COLO668 (cell line): Measurements from ENCODE around the gene FKBP8.

Experiments used
- DNase-seq: peaks from one replicate; lab custom pipeline; 2025; ENCODE audit not compliant: unreplicated experiment; lab: John Stamatoyannopoulos, UW

Gene FKBP8

GRCh38 chr19:18522124-18522861 is 21.1 kb downstream of the FKBP8 start:
- peak; percentile 99 for DNase-seq

GRCh38 chr19:18521692-18522123 is 21.7 kb downstream of the FKBP8 start, which contains the start of gene ELL:
Gene ELL, minus strand, starts transcription at chr19:18522070. Its CDS starts 15 bp downstream, at chr19:18522055.
- DNase-seq: no peak

- no peak for DNase-seq
These were observed 22.3 kb downstream of the FKBP8 start for GRCh38 chr19:18520848-18521691.

GRCh38 chr19:18519962-18520847 is 23.2 kb downstream of the FKBP8 start:
- DNase-seq: peak; percentile 64

- DNase-seq: no peak
These were observed 24.7 kb downstream of the FKBP8 start for GRCh38 chr19:18518639-18519038.

- DNase-seq: no peak
These were observed 25.8 kb downstream of the FKBP8 start for GRCh38 chr19:18517606-18518005.

GRCh38 chr19:18515959-18516358 is 27.4 kb downstream of the FKBP8 start:
- DNase-seq: no peak

- DNase-seq: peak; percentile 71
These were observed 28.3 kb downstream of the FKBP8 start for GRCh38 chr19:18514800-18515682.

GRCh38 chr19:18513868-18514267 is 29.5 kb downstream of the FKBP8 start:
- no peak for DNase-seq

GRCh38 chr19:18510216-18510615 is 33.2 kb downstream of the FKBP8 start:
- no peak for DNase-seq

- no peak for DNase-seq
These were observed 34.8 kb downstream of the FKBP8 start for GRCh38 chr19:18508585-18508984.

GRCh38 chr19:18507727-18508440 is 35.5 kb downstream of the FKBP8 start:
- no peak for DNase-seq

- no peak for DNase-seq
These were observed 36.2 kb downstream of the FKBP8 start for GRCh38 chr19:18507021-18507726.

- no peak for DNase-seq
These were observed 37.1 kb downstream of the FKBP8 start for GRCh38 chr19:18506101-18506930.

- peak; percentile 68 for DNase-seq
These were observed 38.3 kb downstream of the FKBP8 start for GRCh38 chr19:18504886-18505610.

- DNase-seq: peak; percentile 91
These were observed 39.1 kb downstream of the FKBP8 start for GRCh38 chr19:18503971-18504885.
